GM19452 (cell line): ENCODE data around the gene DYRK1A.

ENCODE experiments used
- ATAC-seq: cut with Tn5 transposase; IDR thresholded peaks from one replicate; pipeline ENCODE4 v1.9.1; 2021; ENCODE audit not compliant: unreplicated experiment

The DYRK1A gene

DNA sequence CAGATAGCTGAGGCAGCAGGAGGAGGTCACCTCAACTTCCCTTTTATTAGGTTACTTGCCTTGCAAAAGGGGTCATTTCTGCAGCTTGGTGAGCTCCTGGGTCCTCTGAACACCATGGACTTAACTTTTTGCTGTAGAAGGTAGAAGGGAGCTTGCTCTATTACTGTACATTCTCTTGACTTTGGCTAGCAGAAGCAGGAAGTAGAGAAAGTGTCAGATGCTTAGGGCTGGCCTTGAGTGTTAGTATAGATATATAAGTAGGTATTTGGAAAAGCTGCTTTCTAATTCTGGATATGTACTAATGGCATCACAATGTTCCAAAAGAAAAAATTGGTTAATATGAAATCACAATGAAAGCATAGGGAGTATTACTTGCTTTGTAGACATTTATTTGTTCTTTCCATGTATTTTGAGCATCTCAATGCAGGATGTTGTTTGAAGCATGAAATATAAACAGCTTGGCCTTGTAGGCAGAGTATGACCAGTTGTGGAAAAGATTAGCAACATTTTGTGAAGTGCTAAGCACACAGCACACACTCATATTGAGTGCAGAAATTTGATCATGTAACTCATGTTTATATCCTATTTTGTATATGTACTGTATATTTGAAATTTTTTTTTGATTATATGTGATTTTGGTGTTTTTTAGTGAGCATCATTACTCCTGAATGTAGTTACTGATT, 108.8 kb downstream of the DYRK1A start:
- ATAC-seq = no peak

DNA sequence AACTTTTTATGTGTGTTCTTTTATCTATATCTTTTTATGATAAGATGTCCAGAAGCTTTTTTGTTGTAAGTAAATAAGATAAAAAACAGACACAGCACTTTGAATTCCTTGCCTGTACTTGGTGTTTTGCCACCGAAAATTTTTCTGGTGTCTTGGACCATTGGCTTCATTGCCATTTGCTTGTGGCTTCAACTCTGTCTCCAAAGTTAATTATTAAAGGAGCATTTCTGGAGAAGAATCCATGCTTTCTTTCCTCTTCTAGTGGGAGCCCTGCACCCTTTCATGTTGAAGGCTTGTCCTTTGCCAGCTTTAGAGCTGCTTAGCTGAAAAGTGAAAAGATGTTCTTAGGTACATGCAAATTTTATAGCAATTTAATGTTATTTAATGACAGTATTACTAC, 112.2 kb downstream of the DYRK1A start:
- ATAC-seq = no peak

DNA sequence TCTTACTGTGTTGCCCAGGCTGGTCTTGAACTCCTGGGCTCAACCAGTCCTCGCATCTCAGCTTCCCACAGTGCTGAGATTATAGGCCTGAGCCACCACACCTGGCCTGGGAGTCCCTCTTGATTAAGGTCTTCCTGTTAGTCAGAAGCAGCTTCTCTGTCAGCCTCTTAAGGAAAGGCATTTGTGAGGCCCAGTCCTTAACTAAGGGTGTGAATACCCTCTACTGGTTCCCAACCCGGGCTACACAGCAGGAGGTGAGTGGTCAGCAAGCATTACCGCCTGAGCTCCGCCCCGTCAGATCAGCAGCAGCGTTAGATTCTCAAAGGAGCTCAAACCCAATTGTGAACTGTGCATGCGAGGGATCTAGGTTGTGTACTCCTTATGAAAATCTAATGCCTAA, 117.2 kb downstream of the DYRK1A start:
- ATAC-seq = no peak

DNA sequence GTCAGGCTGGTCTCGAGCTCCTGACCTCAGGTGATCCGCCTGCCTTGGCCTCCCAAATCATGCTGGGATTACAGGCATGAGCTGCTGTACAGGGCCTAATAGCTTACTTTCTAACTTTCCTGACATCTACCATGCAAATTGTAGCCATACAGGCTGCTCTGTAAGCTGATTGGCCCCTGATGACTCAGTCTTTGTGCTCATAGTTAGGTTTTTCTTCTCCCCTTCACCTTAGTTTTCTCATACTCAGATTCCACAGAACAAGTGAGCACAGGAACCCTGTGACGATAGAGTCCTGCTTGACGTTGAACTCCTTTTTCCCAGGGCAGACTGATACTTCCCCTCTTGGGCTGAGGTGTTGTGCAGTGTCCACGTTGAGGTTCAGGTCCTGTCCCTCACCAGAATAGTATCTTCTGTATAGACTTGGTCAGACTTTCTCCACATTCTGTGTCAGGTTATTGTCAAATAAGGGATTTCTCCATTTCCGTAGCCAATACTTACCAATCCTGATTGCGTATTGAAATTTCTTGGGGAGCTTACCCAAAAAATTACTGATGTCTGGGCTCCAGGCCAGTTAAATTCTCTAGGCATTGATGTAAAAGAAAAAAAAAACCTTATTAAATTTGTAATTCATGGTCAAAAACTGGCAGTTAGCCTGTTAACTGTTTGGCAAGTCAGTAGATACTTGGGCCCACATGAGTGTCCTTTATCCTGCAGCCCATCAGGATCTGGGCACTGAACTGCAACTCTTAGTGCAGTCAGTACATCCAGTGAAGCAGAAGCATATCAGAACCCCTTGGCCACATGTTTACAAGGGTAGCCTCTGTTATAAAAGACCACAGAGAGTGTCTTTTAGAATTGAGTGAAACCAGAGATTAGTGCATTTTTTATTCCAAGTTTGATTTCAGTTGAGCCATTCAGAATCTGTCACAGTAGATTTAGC, 118.2 kb downstream of the DYRK1A start:
- ATAC-seq = no peak

DNA sequence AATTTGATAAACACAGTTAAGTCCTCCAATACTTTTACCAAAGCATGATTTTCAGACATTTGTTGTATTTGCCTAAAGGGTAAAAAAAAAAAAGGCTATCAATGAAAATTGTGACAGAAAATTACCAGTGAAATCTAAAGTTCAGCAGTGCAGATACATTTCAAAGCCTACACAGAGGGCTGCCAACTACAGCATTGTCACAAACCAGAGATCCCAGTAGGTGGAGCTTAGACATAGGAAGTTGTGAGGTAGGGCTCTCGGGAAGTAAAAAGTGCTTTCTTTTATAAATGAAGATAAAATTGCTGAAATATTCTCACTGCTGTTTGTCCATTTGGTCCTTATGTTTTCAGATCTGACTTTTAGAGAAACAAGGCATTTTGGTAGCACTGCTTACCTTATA, 123.0 kb downstream of the DYRK1A start:
- ATAC-seq = no peak

DNA sequence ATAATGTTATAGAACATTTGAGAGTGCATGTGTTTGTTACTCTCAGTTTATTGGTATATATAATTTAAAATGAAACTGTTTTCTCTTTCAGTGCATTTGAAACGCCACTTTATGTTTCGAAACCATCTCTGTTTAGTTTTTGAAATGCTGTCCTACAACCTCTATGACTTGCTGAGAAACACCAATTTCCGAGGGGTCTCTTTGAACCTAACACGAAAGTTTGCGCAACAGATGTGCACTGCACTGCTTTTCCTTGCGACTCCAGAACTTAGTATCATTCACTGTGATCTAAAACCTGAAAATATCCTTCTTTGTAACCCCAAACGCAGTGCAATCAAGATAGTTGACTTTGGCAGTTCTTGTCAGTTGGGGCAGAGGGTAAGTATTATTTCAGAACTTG, 123.5 kb downstream of the DYRK1A start:
- ATAC-seq = no peak

DNA sequence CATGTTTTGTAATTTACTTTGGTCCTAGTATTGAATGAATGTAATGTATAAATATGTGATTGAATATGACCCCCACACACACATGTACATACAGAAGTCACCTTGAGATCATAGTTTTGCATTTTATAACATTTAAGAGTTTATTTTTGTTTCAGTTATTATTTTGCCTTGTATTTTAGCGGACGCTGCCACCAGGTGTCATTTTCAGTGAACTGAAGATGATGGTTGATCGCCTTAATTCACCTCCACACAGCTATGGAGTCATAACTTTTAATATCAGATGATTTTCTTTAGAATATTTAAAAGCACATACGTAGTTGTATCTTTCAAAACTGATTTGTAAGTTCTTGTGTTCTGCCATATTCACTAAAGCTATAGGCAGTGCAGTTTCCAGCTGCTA, 130.4 kb downstream of the DYRK1A start:
- no peak for ATAC-seq

DNA sequence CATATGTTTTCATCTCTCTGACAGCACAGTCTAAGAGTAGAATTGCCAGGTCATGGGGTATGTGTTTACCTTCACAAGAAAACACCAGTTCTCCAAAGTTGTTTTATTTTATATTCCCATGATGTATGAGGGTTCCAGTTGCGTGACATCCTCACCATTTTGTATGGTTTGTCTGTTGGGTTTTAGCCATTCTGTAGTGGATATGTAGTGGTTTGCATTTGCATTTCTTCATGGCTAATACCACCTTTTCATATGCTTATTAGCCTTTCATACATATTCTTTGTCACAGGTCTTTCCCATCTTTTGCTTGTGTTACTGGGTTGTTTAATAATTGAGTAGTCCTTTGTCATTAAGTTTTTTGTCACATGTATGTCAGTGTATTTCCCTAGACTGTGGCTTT, 132.1 kb downstream of the DYRK1A start:
- ATAC-seq = no peak

DNA sequence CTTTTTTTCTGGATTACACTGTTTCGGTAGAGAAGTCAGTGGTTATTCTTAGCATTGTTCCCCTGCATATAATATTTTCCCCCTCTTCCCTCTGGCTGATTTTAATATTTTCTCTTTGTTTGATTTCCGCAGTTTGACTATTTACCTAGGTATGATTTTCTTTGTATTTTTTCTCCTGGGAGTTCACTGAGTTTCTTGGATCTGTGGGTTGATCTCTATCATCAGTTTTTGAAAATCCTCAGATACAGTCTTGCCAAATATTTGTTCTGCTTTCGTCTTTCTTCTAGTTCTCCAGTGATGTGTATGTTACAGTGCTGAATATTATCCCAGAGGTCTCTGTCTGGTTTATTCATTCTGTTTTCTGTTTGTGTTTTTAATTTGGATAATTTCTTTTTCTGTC, 136.4 kb downstream of the DYRK1A start:
- no peak for ATAC-seq

DNA sequence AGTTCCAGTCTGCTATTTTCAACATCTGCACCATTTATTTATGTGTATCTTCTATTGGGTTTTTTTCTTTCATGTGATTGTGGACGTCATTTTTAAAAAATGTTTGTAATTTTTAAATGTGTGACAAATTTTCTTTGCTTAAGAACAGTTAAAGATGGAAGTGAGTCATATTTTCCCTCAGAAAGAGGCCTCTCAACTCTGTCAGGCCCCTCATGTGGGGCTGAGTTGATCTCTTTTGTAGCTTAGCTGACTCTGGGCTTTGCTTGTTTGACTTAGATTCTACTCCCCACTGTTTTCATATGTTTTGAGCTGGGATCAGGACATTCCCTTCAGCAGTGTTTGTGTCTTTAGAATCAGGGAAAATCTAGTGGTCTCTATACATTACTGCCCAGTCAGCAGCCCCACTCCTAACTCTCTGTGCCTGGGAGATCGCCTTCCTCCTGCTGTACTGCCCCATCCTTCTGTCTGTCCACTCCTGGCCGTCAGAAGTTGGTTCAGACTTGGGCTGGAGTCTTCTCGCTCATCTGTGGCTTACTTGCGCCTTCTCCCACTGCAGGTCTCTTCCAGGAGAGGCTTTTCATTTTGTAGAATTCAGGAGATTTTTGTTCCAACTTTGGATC, 137.4 kb downstream of the DYRK1A start:
- ATAC-seq = no peak

DNA sequence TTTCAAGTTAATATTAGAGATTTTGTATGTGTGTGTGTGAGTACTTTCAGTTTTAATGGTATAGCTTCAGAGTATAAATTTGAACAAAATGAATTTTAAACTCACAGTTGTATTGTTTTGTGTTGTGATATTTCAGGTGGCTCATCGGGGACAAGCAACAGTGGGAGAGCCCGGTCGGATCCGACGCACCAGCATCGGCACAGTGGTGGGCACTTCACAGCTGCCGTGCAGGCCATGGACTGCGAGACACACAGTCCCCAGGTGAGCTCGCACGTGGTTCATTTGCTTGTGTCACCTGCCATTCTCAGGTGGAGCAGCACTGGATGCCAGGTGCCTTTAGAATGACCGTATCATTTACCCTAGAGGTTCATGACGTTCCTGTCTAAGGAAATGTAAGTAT, 139.4 kb downstream of the DYRK1A start:
- no peak for ATAC-seq

DNA sequence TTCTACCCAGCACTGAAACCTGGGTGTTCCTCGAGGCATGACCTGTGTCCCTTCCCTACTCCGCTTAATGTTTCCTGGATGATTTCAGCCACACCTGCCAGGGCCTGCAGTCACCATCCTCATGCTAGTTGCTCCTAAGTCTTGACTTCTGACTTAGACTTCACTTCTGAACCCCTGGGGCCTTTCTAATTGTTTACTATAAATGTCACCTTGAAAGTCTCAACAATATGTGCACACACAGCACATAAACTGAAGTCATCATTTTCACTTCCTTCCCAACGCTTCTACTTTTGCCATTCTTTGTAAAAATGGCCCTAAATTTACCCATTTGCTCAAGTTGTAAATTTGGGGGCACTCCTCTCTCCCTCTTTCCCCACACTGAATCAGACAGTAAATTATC, 141.1 kb downstream of the DYRK1A start:
- no peak for ATAC-seq

DNA sequence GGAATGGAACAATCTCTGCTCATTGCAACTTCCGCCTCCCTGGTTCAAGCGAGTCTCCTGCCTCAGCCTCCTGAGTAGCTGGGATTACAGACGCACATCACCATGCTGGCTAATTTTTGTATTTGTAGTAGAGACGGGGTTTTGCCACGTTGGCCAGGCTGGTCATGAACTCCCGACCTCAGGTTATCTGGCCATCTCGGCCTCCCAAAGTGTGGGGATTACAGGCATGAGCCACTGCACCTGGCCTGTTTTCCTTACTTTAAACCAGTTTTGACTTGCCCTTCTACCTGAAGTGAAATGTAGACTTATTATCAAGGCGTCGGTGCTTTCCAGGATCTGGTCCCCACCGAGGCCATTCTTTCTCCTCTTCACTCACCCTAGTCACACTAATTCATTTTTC, 141.8 kb downstream of the DYRK1A start:
- no peak for ATAC-seq

DNA sequence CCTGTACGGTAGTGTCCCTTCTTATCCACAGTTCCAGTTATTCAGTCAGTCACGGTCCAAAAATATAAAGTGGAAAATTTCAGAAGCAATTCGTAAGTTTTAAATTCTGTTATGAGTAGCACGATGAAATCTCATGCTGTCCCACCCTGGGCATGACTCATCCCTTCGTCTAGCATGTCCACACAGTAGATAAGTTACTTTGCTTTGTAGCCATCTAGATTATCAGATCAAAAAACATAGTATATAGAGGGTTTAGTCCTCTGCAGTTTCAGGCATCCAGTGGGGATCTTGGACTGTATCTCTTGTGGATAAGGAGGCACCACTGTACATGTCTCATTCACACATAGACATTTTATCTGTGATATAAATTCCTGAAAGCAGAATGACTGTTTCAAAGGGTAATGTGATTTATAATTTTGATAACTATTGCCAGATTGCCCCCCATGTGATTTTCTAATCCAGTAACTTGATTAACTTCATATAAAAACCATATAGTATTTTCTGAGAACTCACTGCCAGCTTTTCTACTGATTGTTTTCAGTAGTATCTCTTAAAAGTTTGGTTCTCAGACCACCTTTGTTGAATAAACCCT, 143.3 kb downstream of the DYRK1A start:
- ATAC-seq = no peak

DNA sequence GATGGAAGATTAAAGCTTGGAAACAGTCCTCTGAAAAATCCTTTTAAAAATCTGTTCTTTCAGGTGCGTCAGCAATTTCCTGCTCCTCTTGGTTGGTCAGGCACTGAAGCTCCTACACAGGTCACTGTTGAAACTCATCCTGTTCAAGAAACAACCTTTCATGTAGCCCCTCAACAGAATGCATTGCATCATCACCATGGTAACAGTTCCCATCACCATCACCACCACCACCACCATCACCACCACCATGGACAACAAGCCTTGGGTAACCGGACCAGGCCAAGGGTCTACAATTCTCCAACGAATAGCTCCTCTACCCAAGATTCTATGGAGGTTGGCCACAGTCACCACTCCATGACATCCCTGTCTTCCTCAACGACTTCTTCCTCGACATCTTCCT, 145.3 kb downstream of the DYRK1A start:
- no peak for ATAC-seq

DNA sequence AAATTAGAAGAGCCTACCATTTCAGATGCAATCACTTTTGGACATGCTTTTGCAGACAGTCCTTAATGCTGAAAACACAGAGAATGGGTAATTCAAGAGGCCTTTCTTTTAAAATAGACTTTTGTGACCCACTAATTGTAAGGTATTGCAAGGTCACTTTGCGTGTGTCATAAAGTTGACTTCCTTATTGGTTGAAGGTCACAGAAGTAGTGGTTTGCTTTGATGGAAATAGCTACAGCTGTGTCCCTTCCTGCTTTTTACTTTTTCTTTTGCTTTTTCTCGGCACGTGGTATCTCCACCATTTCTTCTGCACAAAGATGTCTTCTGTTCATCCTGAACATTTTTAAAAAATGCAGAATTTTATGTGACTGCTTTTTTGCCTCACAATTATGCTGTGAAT, 146.8 kb downstream of the DYRK1A start:
- no peak for ATAC-seq

DNA sequence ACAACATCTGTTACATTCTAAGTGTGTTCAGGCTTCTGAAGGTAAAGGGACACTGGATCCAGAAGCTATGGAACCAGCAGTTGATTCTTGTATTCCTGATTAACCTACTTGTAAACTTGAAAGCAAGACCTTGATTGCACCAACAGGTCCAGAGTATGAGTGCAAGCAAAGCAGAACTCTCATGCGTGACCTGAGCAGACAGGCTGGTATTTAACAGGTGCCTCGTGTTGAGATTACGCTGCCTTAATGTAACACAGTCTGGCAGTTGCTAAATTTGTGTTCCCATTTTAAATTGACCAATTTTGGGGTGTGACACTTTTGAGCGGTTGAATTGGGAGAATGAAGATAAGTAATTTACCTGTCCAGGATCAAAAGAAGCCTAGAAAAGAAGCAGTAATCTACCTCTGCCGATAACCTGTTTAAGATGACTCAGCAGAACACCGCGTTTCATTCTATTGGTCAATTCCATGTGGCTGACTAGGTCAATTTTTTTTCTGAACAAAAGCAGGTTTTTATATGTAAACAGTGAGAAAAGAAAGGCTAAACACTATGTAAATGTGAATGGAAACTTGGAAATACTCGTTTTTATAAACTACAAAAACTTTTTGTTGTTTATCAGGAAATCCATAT, 147.6 kb downstream of the DYRK1A start:
- ATAC-seq = no peak

DNA sequence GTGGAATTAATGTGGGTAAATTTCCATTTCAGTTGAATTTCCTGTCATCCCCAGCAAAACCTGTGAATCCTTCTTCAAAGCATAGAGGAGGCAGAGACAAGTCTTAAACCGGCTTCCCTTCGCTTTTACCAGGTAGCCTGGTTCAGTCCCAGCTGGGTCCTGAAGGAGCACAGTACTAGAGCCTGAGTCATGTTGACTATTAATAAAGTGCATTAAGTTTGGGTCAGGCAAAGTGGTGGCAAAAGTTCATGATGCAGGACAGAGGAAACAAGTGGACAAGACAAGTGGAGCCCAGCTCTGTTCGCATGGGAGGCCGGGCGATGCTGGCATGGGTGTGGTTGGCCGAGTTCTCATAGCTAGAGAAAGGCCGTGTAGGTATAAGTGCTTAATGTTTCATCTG, 150.4 kb downstream of the DYRK1A start:
- no peak for ATAC-seq

DNA sequence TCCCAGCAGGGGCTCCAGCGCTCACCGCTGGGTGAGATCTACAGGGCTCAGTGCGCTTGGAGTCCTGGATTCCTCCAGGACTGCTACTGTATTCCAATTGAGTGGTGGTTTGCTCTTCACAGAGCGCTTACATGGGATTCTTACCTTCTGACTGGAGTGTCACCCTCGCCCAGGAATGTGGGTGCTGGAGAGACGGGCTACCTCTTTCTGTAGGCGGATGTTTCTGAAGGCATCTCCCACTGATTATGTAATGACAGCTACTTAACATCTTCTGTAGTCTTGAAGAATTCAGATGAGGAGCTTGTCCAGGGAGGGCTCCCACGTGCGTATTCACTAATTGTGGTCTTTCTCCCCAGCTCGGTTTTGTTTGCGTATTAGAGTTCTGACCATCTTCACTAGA, 154.2 kb downstream of the DYRK1A start:
- ATAC-seq = no peak

DNA sequence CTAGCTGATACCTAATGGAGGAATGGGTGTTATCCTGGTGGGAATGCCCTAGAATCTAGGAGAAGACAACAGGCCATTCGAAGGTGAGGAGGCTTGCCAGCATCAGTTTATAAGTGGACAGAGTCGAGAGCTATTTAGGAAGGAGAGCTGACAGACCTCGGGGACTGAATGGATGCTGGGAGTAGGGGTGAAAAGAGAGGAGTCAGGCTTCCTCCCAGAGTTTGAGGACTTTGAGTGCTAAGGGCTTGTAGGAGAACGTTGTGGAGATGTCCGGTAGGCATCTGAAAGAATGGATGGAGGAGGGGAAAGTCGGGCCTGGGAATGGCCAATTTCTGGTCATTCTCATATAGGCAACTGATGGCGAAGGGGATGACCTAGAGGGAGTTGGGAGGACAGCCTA, 155.1 kb downstream of the DYRK1A start:
- no peak for ATAC-seq

DNA sequence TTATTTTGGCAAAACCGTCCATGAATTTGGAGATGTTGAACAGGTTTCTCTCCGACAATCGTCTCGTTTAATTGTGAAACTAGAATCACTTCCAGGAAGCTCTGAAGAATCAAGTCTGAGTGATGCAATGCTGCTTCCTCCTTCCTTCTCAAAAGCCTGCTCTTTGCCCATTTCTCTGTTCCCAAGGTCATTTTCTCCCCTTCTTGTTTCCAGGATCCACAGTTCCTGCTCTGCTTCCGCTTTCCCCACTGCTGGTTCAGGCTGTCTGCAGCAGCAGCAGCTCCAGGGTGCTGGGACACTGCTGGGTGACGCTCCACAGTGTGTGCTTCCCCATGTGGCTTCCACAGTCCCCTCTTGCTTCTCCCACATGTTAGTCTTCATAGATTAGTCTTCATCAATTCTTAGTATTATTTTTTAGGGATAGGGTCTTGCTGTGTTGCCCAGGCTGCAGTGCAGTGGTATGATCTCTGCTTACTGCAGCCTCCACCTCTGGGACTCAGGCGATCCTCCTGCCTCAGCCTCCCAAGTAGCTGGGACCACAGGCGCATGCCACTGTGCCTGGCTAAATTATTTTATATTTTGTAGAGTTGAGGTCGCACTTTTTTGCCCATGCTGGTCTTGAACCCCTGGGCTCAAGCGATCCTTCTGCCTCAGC, 156.2 kb downstream of the DYRK1A start:
- no peak for ATAC-seq
